Measurements from ENCODE around the gene NGF. TPM values are rescaled to one million over a fixed set of nuclear protein-coding genes. Genes with fewer than 3 reads are reported as not detected.

Gene NGF
- polyA plus RNA-seq, 3 donors: not detected

DNA sequence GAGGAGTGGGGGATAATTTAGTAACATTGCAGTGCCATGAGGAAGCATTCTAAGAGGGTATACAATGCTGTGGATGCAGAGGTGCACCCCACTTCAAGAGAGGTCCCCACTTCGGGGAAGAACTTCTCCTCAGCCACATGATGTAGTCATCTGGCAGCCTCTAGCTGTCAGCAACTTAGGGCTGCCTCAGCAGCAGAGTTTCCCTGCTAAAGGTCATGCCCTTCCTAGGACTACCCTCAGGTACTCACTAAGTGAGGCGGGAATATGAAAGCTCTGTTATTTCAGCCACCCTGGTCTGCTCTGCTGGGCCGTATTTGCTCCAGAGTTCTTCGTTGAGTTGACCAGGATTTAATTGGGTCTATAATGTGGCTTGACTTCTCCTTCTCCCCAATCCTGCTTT, 41.9 kb upstream of the NGF start:
- H3K4me1 ChIP-seq (ENCODE audit: control insufficient read depth in 1 of 2, insufficient read depth in 2 of 2, low read length in 2 of 2): no peaks in the 10 kb centered on the region
- H3K36me3 ChIP-seq (replicated peaks in 1 of 2; ENCODE audit: control insufficient read depth in 1 of 2, insufficient read depth in 2 of 2, low read length in 2 of 2): no peaks in the 10 kb centered on the region
- Mint-ChIP-seq H3K27me3 (ENCODE audit: low read depth in 3 of 3) (peaks cover 0 to 8% (median 4%) of the 10 kb centered on the region in 3 donors), H3K4me1 (no peaks in the 10 kb centered on the region), H3K4me3 (no peak overlapping the region), H3K9me3 (peaks cover 0 to 9% (median 2%) of the 10 kb centered on the region in 7 donors), H3K36me3 (no peaks in the 10 kb centered on the region), H3K27ac (no peak overlapping the region)
- DNase-seq: no peak
- no peak overlapping the region for H3K4me2 ChIP-seq (replicated peaks; ENCODE audit: extremely low read depth, low read length, poor library complexity, severe bottlenecking)
- no peaks in the 10 kb centered on the region for H3K27me3 ChIP-seq (ENCODE audit: control insufficient read depth in 2 of 2, insufficient read depth in 2 of 2, low read length in 2 of 2)
- intact Hi-C loops (cut with micrococcal nuclease): no loop called here
- TF ChIP-seq, protein P1, sequence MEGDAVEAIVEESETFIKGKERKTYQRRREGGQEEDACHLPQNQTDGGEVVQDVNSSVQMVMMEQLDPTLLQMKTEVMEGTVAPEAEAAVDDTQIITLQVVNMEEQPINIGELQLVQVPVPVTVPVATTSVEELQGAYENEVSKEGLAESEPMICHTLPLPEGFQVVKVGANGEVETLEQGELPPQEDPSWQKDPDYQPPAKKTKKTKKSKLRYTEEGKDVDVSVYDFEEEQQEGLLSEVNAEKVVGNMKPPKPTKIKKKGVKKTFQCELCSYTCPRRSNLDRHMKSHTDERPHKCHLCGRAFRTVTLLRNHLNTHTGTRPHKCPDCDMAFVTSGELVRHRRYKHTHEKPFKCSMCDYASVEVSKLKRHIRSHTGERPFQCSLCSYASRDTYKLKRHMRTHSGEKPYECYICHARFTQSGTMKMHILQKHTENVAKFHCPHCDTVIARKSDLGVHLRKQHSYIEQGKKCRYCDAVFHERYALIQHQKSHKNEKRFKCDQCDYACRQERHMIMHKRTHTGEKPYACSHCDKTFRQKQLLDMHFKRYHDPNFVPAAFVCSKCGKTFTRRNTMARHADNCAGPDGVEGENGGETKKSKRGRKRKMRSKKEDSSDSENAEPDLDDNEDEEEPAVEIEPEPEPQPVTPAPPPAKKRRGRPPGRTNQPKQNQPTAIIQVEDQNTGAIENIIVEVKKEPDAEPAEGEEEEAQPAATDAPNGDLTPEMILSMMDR (IDR thresholded peaks at IDR 0.05): no peak
- WGBS (ENCODE audit: insufficient coverage): 100% methylated on average over 1 of the region's 4 CpGs
- no peaks in the 10 kb centered on the region for H3K9me3 ChIP-seq (replicated peaks in 1 of 2; ENCODE audit: control insufficient read depth in 1 of 2, insufficient read depth in 1 of 2, low read length in 2 of 2)
- H2AFZ ChIP-seq (ENCODE audit: insufficient read depth, low read depth, low read length, poor library complexity, severe bottlenecking): no peak overlapping the region
- H3K4me3 ChIP-seq (replicated peaks in 1 of 3; ENCODE audit: low read depth in 2 of 3, low read length in 3 of 3): no peak overlapping the region
- H3K9ac ChIP-seq (ENCODE audit: insufficient read depth, low read length, poor library complexity, severe bottlenecking): no peak overlapping the region
- no peaks in the 10 kb centered on the region for H3K79me2 ChIP-seq (ENCODE audit: insufficient read depth, low read length)
- H3K27ac ChIP-seq (ENCODE audit: low read depth in 1 of 2, low read length in 2 of 2): no peak overlapping the region
- no peaks in the 10 kb centered on the region for H4K20me1 ChIP-seq (ENCODE audit: insufficient read depth, low read length)

DNA sequence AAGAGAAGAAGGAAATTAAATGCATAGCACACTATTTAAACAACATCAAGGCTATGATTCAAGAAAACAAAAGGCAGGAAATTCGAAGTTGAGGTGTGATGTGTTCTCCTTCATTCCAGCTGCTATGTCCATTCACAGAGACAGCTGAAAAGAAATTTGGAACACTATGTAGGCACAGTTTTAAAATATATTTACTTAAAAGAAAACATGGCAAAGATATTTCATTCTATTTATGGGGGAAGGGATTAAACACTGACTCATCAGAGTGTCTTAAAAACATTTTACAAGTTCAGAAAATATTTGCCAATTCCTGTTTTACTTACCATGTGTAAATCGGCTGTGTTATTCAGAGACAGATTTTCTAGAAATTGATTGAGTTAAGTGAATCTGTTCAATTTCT, 39.4 kb upstream of the NGF start:
- H3K36me3 Mint-ChIP-seq: no peaks in the 10 kb centered on the region
- Histone ChIP-seq H3K27me3 (ENCODE audit: control insufficient read depth in 2 of 2, insufficient read depth in 2 of 2, low read length in 2 of 2) (no peaks in the 10 kb centered on the region), H2AFZ (ENCODE audit: insufficient read depth, low read depth, low read length, poor library complexity, severe bottlenecking) (no peak overlapping the region), H3K4me2 (replicated peaks; ENCODE audit: extremely low read depth, low read length, poor library complexity, severe bottlenecking) (no peak overlapping the region), H3K9me3 (replicated peaks in 1 of 2; ENCODE audit: control insufficient read depth in 1 of 2, insufficient read depth in 1 of 2, low read length in 2 of 2) (no peaks in the 10 kb centered on the region), H3K79me2 (ENCODE audit: insufficient read depth, low read length) (no peaks in the 10 kb centered on the region), H4K20me1 (ENCODE audit: insufficient read depth, low read length) (no peaks in the 10 kb centered on the region), H3K4me3 (replicated peaks in 1 of 3; ENCODE audit: low read depth in 2 of 3, low read length in 3 of 3) (no peak overlapping the region), H3K27ac (ENCODE audit: low read depth in 1 of 2, low read length in 2 of 2) (no peak overlapping the region), H3K36me3 (replicated peaks in 1 of 2; ENCODE audit: control insufficient read depth in 1 of 2, insufficient read depth in 2 of 2, low read length in 2 of 2) (no peaks in the 10 kb centered on the region), H3K9ac (ENCODE audit: insufficient read depth, low read length, poor library complexity, severe bottlenecking) (no peak overlapping the region), H3K4me1 (ENCODE audit: control insufficient read depth in 1 of 2, insufficient read depth in 2 of 2, low read length in 2 of 2) (no peaks in the 10 kb centered on the region)
- intact Hi-C loops (cut with micrococcal nuclease): no loop called here
- H3K9me3 Mint-ChIP-seq: no peaks in the 10 kb centered on the region
- DNase-seq: no peak
- H3K27me3 Mint-ChIP-seq (ENCODE audit: low read depth in 3 of 3): peaks cover 0 to 8% (median 4%) of the 10 kb centered on the region in 3 donors
- TF ChIP-seq, protein P1 (IDR thresholded peaks at IDR 0.05): no peak
- H3K27ac Mint-ChIP-seq: no peak overlapping the region
- no CpG with 5 or more reads among the region's 2 CpGs for WGBS (ENCODE audit: insufficient coverage)
- no peaks in the 10 kb centered on the region for H3K4me1 Mint-ChIP-seq
- no peak overlapping the region for H3K4me3 Mint-ChIP-seq

All from CD14-positive monocyte (primary cell).